ENCODE results near the gene C1QA. TPM values are rescaled to one million over a fixed set of nuclear protein-coding genes. Genes with fewer than 3 reads are reported as not detected.

C1QA gene
- total RNA-seq, 1 experiment from 2014 or later = not detected

DNA sequence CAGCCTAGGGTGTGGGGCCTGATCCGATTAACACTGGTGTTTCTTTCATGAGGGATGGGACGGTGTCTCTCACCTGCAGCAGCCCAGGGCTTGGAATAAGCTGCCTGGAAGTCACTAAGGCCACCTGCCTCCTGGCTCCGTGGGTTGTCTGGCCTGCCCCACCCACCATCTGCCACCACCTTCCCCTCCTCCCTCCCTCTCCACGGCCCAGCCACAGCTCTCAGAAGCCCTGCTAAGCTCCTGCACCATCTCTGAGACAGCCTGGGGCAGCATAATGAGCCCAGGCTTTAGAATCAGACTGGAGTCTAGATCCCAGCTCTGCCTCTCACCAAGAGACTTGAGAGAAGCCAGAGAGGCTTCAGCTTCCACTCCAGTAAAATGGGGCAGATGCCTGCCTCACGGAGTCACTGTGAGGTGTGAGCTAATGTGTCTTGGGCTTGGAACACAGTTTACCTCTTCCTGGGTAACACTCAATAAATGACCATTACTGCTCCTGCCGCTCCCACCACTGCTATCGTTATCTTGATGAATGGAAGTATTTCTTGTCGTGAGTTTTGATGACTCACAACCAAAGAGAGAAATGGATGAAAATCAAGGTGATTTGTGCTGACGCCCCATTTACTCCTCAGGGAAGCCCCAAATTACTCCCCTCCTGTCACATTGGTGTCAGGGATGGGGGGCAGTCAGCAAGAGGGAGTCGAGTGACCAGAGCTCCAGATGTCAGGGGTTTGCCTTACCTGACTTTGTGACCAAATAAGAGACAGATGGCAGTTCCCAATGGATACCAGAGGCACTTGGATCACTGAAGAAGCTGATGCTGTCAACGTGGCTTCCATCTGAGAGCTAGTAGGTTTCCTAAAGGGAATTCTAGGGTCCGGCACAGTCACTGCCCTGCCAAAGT lies 23.5 kb upstream of the C1QA start:
- peaks cover 48% of the 10 kb centered on the region for H3K27me3 ChIP-seq (ENCODE audit: low read length)
- CTCF ChIA-PET = no interaction called here
- no peak overlapping the region for H3K9ac ChIP-seq (ENCODE audit: low read length)

DNA sequence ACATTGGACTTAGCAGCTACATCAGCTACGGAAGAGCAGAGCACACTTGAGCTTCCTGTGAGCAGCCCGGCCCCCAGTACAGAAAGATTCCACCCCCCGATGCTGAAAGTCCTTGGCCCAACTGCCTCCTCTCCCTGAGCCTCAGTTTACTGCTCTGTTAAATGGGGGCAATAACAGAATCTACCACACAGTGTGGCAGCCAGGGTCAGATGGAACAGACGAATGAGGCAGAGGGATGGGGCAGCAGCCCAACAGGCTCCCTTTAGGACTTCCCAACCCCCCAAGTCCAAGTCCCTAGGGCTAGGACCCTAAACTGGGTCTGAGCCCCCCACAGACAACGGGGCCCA lies 22.9 kb upstream of the C1QA start:
- Histone ChIP-seq H2AFZ (ENCODE audit: low read length) (no peak overlapping the region), H3K27me3 (ENCODE audit: low read length) (peaks cover 50% of the 10 kb centered on the region), H3K36me3 (ENCODE audit: low read depth, low read length) (no peaks in the 10 kb centered on the region), H3K4me3 (ENCODE audit: low read length) (no peak overlapping the region), H3K9me2 (replicated peaks; ENCODE audit: low read length) (no peaks in the 10 kb centered on the region), H3F3A (ENCODE audit: low read length, unreplicated experiment) (no peaks in the 10 kb centered on the region), H3K4me1 (ENCODE audit: insufficient read depth, low read length) (no peaks in the 10 kb centered on the region), H3K79me2 (ENCODE audit: low read length) (no peaks in the 10 kb centered on the region), H3K4me2 (ENCODE audit: low read length) (no peak overlapping the region), H3K27ac (ENCODE audit: low read length) (no peak overlapping the region), H4K20me1 (ENCODE audit: low read length) (no peaks in the 10 kb centered on the region), H3K9me3 (ENCODE audit: low read length) (no peaks in the 10 kb centered on the region), H3K9ac (ENCODE audit: low read length) (no peak overlapping the region)
- intact Hi-C loops (cut with micrococcal nuclease) = no loop called here
- TF ChIP-seq EZH2 (IDR thresholded peaks at IDR 0.05; ENCODE audit: low read length, unreplicated experiment) (no peak), CTCF (conservative IDR thresholded peaks at IDR 0.05; ENCODE audit: low read depth, low read length) (no peak), EZH2phosphoT487 (IDR thresholded peaks at IDR 0.05; ENCODE audit: borderline replicate concordance, low read length) (no peak)
- DNase-seq = no peak
- ChIA-PET POLR2A (ENCODE audit: unreplicated experiment) (no interaction called here), CTCF (no interaction called here)
- no TSS peak for BruUV-seq (replicated peaks)
- ATAC-seq = no peak

More for the DNA sequence above, 23.5 kb upstream of the C1QA start:
- Histone ChIP-seq H3K27ac (ENCODE audit: low read length) (no peak overlapping the region), H4K20me1 (ENCODE audit: low read length) (no peaks in the 10 kb centered on the region), H3K4me1 (ENCODE audit: insufficient read depth, low read length) (no peaks in the 10 kb centered on the region), H3K9me2 (replicated peaks; ENCODE audit: low read length) (no peaks in the 10 kb centered on the region), H3F3A (ENCODE audit: low read length, unreplicated experiment) (no peaks in the 10 kb centered on the region), H3K79me2 (ENCODE audit: low read length) (no peaks in the 10 kb centered on the region), H2AFZ (ENCODE audit: low read length) (no peak overlapping the region), H3K4me3 (ENCODE audit: low read length) (no peak overlapping the region), H3K4me2 (ENCODE audit: low read length) (no peak overlapping the region), H3K9me3 (ENCODE audit: low read length) (no peaks in the 10 kb centered on the region), H3K36me3 (ENCODE audit: low read depth, low read length) (no peaks in the 10 kb centered on the region)
- POLR2A ChIA-PET (ENCODE audit: unreplicated experiment) = no interaction called here
- intact Hi-C loops (cut with micrococcal nuclease) = no loop called here
- TF ChIP-seq CTCF (conservative IDR thresholded peaks at IDR 0.05; ENCODE audit: low read depth, low read length) (no peak), EZH2phosphoT487 (IDR thresholded peaks at IDR 0.05; ENCODE audit: borderline replicate concordance, low read length) (no peak), EZH2 (IDR thresholded peaks at IDR 0.05; ENCODE audit: low read length, unreplicated experiment) (no peak)
- ATAC-seq = no peak
- DNase-seq = no peak
- no TSS peak for BruUV-seq (replicated peaks)

GRCh38 chr1:22613951-22614350 lies 22.5 kb upstream of the C1QA start:
- POLR2A ChIA-PET (ENCODE audit: unreplicated experiment) = no interaction called here
- no TSS peak for BruUV-seq (replicated peaks)

More at GRCh38 chr1:22613951-22614350, 22.5 kb upstream of the C1QA start:
- H3K4me2 ChIP-seq (ENCODE audit: low read length) = no peak overlapping the region
- H3K79me2 ChIP-seq (ENCODE audit: low read length) = no peaks in the 10 kb centered on the region
- no peak overlapping the region for H3K27ac ChIP-seq (ENCODE audit: low read length)
- no peaks in the 10 kb centered on the region for H3F3A ChIP-seq (ENCODE audit: low read length, unreplicated experiment)
- intact Hi-C loops (cut with micrococcal nuclease) = no loop called here
- no peak for TF ChIP-seq EZH2phosphoT487 (IDR thresholded peaks at IDR 0.05; ENCODE audit: borderline replicate concordance, low read length)
- no peak for TF ChIP-seq EZH2 (IDR thresholded peaks at IDR 0.05; ENCODE audit: low read length, unreplicated experiment)
- TF ChIP-seq CTCF (conservative IDR thresholded peaks at IDR 0.05; ENCODE audit: low read depth, low read length) = no peak
- no peak overlapping the region for H2AFZ ChIP-seq (ENCODE audit: low read length)
- DNase-seq = no peak
- H3K9ac ChIP-seq (ENCODE audit: low read length) = no peak overlapping the region
- no peak for ATAC-seq
- no peaks in the 10 kb centered on the region for H4K20me1 ChIP-seq (ENCODE audit: low read length)
- CTCF ChIA-PET = no interaction called here
- peaks cover 51% of the 10 kb centered on the region for H3K27me3 ChIP-seq (ENCODE audit: low read length)
- H3K9me2 ChIP-seq (replicated peaks; ENCODE audit: low read length) = no peaks in the 10 kb centered on the region
- no peaks in the 10 kb centered on the region for H3K36me3 ChIP-seq (ENCODE audit: low read depth, low read length)
- no peaks in the 10 kb centered on the region for H3K4me1 ChIP-seq (ENCODE audit: insufficient read depth, low read length)
- H3K9me3 ChIP-seq (ENCODE audit: low read length) = no peaks in the 10 kb centered on the region
- H3K4me3 ChIP-seq (ENCODE audit: low read length) = no peak overlapping the region

All from PC-3 (cell line).